ENCODE results near the gene SAE1.

- no peak for TF ChIP-seq CTCF (conservative IDR thresholded peaks at IDR 0.05)
- TF ChIP-seq EZH2 (IDR thresholded peaks at IDR 0.05; ENCODE audit: low read depth): no peak
These were observed 27.7 kb downstream of the SAE1 start for GRCh38 chr19:47158367-47158791.

All from PC-9 (cell line).